GM12878 (cell line): Measurements from ENCODE around the gene PDLIM4.

ENCODE experiments used
- BHLHE40 ChIP-seq, 2 experiments: fragments of 450-650 bp in 1 of 2; IDR thresholded peaks; 2 replicates each; pipeline ENCODE4 v1.6.1; 2011 to 2017; ENCODE audit warnings: low read depth in 2 of 2, borderline replicate concordance in 1 of 2, improper control_type of control experiment in 1 of 2, low read length in 1 of 2, mild to moderate bottlenecking in 1 of 2
- BRCA1 ChIP-seq: IDR thresholded peaks from 2 replicates; pipeline ENCODE4 v1.6.1; 2011; ENCODE audit warnings: low read depth, low read length, improper control_type of control experiment
- EGR1 ChIP-seq, 2 experiments: IDR thresholded peaks; 1 replicate in 1 of 2; 2 replicates in 1 of 2; pipeline ENCODE4 v1.6.1; 2011 to 2012; ENCODE audit warnings: low read depth in 2 of 2, low read length in 2 of 2, borderline replicate concordance in 1 of 2, mild to moderate bottlenecking in 1 of 2, moderate library complexity in 1 of 2
- EZH2 ChIP-seq: IDR thresholded peaks from 2 replicates; pipeline ENCODE4 v1.6.1; 2012; ENCODE audit warnings: low read depth, mild to moderate bottlenecking, control low read depth, inconsistent platforms, low read length, borderline replicate concordance; ENCODE audit not compliant: control insufficient read depth
- GABPA ChIP-seq: IDR thresholded peaks from 2 replicates; pipeline ENCODE4 v1.6.1; 2014; ENCODE audit warnings: antibody characterized with exemption, low read depth, mild to moderate bottlenecking, inconsistent platforms
- RAD21 ChIP-seq: IDR thresholded peaks from 2 replicates; pipeline ENCODE4 v1.6.1; 2011; ENCODE audit warnings: mild to moderate bottlenecking, low read depth, low read length, moderate library complexity; ENCODE audit not compliant: insufficient read depth
- SIN3A ChIP-seq: IDR thresholded peaks from 2 replicates; pipeline ENCODE4 v1.6.1; 2012; ENCODE audit warnings: low read depth, low read length, improper control_type of control experiment
- SREBF2 ChIP-seq: IDR thresholded peaks from 2 replicates; pipeline ENCODE4 v1.6.1; 2012; ENCODE audit warnings: mild to moderate bottlenecking, low read length
- STAT1 ChIP-seq: fragments of 450-650 bp; conservative IDR thresholded peaks from 2 replicates; pipeline ENCODE4 v1.6.1; 2014; ENCODE audit warnings: antibody characterized with exemption, mild to moderate bottlenecking
- ZNF274 ChIP-seq: IDR thresholded peaks from one replicate; pipeline ENCODE4 v1.8.0; 2011; ENCODE audit not compliant: insufficient read length, insufficient read depth
- ZNF384 ChIP-seq: IDR thresholded peaks from 2 replicates; pipeline ENCODE4 v1.6.1; 2012; ENCODE audit warnings: low read depth, mild to moderate bottlenecking, low read length, improper control_type of control experiment, borderline replicate concordance
- TF ChIP-seq, protein P1 (sequence below): fragments of 450-650 bp; IDR thresholded peaks from 2 replicates; pipeline ENCODE4 v1.6.1; 2017; ENCODE audit warnings: mild to moderate bottlenecking, moderate library complexity
- TF ChIP-seq, protein P2 (sequence below), 3 experiments: IDR thresholded peaks in 2 of 3; conservative IDR thresholded peaks in 1 of 3; 2 replicates each; pipeline ENCODE4 v1.5.1; 2011; ENCODE audit warnings: low read depth in 3 of 3, low read length in 3 of 3, mild to moderate bottlenecking in 3 of 3, control low read depth in 2 of 3, moderate library complexity in 2 of 3, inconsistent platforms in 1 of 3, mixed read lengths in 1 of 3; ENCODE audit not compliant: control insufficient read depth in 2 of 3, insufficient read depth in 1 of 3; ENCODE audit errors: extremely low read depth in 1 of 3
- TF ChIP-seq, protein P3 (sequence below): IDR thresholded peaks from 2 replicates; pipeline ENCODE4 v1.6.1; 2011; ENCODE audit warnings: borderline replicate concordance, low read depth, mild to moderate bottlenecking, moderate library complexity, mixed read lengths, low read length; ENCODE audit not compliant: insufficient read depth; ENCODE audit errors: extremely low read length

GRCh38 chr5:132254321-132254977 lies 3.0 kb upstream of the PDLIM4 start:
- TF ChIP-seq, protein P1, sequence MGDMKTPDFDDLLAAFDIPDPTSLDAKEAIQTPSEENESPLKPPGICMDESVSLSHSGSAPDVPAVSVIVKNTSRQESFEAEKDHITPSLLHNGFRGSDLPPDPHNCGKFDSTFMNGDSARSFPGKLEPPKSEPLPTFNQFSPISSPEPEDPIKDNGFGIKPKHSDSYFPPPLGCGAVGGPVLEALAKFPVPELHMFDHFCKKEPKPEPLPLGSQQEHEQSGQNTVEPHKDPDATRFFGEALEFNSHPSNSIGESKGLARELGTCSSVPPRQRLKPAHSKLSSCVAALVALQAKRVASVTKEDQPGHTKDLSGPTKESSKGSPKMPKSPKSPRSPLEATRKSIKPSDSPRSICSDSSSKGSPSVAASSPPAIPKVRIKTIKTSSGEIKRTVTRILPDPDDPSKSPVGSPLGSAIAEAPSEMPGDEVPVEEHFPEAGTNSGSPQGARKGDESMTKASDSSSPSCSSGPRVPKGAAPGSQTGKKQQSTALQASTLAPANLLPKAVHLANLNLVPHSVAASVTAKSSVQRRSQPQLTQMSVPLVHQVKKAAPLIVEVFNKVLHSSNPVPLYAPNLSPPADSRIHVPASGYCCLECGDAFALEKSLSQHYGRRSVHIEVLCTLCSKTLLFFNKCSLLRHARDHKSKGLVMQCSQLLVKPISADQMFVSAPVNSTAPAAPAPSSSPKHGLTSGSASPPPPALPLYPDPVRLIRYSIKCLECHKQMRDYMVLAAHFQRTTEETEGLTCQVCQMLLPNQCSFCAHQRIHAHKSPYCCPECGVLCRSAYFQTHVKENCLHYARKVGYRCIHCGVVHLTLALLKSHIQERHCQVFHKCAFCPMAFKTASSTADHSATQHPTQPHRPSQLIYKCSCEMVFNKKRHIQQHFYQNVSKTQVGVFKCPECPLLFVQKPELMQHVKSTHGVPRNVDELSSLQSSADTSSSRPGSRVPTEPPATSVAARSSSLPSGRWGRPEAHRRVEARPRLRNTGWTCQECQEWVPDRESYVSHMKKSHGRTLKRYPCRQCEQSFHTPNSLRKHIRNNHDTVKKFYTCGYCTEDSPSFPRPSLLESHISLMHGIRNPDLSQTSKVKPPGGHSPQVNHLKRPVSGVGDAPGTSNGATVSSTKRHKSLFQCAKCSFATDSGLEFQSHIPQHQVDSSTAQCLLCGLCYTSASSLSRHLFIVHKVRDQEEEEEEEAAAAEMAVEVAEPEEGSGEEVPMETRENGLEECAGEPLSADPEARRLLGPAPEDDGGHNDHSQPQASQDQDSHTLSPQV, result no peak
- TF ChIP-seq, protein P2, sequence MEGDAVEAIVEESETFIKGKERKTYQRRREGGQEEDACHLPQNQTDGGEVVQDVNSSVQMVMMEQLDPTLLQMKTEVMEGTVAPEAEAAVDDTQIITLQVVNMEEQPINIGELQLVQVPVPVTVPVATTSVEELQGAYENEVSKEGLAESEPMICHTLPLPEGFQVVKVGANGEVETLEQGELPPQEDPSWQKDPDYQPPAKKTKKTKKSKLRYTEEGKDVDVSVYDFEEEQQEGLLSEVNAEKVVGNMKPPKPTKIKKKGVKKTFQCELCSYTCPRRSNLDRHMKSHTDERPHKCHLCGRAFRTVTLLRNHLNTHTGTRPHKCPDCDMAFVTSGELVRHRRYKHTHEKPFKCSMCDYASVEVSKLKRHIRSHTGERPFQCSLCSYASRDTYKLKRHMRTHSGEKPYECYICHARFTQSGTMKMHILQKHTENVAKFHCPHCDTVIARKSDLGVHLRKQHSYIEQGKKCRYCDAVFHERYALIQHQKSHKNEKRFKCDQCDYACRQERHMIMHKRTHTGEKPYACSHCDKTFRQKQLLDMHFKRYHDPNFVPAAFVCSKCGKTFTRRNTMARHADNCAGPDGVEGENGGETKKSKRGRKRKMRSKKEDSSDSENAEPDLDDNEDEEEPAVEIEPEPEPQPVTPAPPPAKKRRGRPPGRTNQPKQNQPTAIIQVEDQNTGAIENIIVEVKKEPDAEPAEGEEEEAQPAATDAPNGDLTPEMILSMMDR (IDR thresholded peaks at IDR 0.05 in 2 of 3, conservative IDR thresholded peaks at IDR 0.05 in 1 of 3; ENCODE audit: control insufficient read depth in 2 of 3, extremely low read depth in 1 of 3, insufficient read depth in 1 of 3, low read depth in 3 of 3, low read length in 3 of 3), result no peak
- TF ChIP-seq ZNF384 (no peak), SIN3A (no peak), EZH2 (no peak), ZNF274 (no peak), GABPA (no peak), STAT1 (no peak), SREBF2 (no peak), BHLHE40 (IDR thresholded peaks at IDR 0.05; ENCODE audit: borderline replicate concordance in 1 of 2, low read depth in 2 of 2, low read length in 1 of 2) (no peak), RAD21 (no peak), BRCA1 (no peak), EGR1 (IDR thresholded peaks at IDR 0.05; ENCODE audit: borderline replicate concordance in 1 of 2, low read depth in 2 of 2, low read length in 2 of 2) (no peak)
- TF ChIP-seq, protein P3, sequence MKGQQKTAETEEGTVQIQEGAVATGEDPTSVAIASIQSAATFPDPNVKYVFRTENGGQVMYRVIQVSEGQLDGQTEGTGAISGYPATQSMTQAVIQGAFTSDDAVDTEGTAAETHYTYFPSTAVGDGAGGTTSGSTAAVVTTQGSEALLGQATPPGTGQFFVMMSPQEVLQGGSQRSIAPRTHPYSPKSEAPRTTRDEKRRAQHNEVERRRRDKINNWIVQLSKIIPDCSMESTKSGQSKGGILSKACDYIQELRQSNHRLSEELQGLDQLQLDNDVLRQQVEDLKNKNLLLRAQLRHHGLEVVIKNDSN, result no peak
